ENCODE data around the gene CRYBG2. TPM values are rescaled to one million over a fixed set of nuclear protein-coding genes. Genes with fewer than 3 reads are reported as not detected.

CRYBG2 gene
- polyA plus RNA-seq, 2 donors: 163 to 275 TPM

DNA sequence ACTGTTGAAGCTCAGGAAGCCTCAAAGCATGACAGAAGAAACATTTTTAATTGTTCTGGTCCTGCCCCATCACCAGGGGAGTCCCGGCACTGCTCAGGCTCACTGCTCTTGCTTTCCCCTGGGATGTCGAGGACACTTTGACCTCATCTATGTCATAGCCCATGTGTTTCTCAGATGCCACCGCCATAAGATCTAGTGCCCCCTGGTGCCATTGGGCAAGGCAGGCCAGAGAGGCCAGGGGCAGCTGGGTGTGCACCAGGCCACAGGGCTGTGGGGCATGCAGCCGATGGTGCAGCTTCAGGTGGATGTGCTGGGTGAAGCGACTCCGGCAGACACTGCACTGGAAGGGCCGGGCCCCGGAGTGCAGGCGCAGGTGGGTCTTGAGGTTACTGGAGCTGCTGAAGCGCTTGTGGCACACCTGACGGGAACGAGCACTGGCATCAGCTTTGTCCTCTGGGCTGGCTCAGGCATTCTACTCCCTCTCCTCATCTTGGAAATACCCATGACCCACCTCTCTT lies 7.7 kb upstream of the CRYBG2 start:
- no peaks in the 10 kb centered on the region for H3K9me3 ChIP-seq (ENCODE audit: control insufficient read depth in 2 of 2, insufficient read depth in 1 of 2, low read depth in 1 of 2, low read length in 1 of 2)
- H3K4me1 ChIP-seq (ENCODE audit: control insufficient read depth in 2 of 2, insufficient read depth in 2 of 2, low read length in 1 of 2): peaks cover 5 to 9% of the 10 kb centered on the region in 2 donors
- no peaks in the 10 kb centered on the region for H3K27me3 ChIP-seq (ENCODE audit: control insufficient read depth in 1 of 2, insufficient read depth in 2 of 2, low read length in 2 of 2)
- no peaks in the 10 kb centered on the region for H3K36me3 ChIP-seq (ENCODE audit: control insufficient read depth in 2 of 2, insufficient read depth in 2 of 2, low read length in 1 of 2)
- no peak overlapping the region for H3K27ac ChIP-seq (ENCODE audit: low read depth in 2 of 2, low read length in 1 of 2)
- whole genome bisulfite sequencing, 2 donors: 88 to 90% methylated on average over 12 of the region's 12 CpGs
- no peak overlapping the region for H3K4me3 ChIP-seq (ENCODE audit: low read depth in 1 of 2, low read length in 2 of 2)

DNA sequence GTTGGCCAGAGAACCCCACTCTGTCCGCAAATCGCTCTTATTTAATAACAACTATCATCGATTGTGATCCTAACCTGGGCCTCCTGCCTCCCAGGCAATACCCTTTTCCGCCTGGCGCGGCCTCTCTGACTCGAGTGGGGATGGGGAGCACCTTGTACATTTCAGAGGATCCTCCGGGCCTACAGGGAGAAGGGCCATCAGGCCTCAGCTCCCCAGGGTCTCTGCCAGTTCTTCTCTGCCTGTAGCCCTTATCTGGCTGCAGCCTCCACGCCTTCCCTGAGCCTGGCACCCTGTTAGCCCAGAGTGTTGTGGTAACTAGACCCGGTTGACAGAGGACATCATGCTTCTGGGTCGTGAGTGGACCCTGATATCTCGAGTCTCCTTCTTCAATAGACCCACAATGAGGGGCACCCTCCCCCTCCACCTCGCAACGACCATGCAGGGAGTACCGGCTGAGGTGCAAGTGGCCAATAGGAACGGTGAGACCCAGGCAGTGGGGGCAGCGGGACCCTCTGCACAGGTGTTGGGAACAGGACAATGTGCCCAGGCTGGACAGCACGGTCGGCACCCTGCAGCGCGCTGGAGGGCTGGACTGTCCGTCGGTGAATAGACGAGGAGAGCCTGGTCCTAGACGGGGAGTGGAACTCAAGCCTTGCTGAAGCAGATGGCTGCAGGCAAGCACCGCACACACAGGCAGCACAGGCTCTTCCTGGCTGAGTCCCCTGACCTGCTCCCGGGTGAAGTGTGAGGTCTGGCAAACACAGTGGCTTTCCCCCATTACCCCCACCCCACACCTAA lies 7.1 kb upstream of the CRYBG2 start:
- Histone ChIP-seq H3K27ac (ENCODE audit: low read depth in 2 of 2, low read length in 1 of 2) (no peak overlapping the region), H3K4me3 (ENCODE audit: low read depth in 1 of 2, low read length in 2 of 2) (peak overlapping the region; percentile 22 to 45), H3K4me1 (ENCODE audit: control insufficient read depth in 2 of 2, insufficient read depth in 2 of 2, low read length in 1 of 2) (peaks cover 11% of the 10 kb centered on the region in 2 donors), H3K36me3 (ENCODE audit: control insufficient read depth in 2 of 2, insufficient read depth in 2 of 2, low read length in 1 of 2) (no peaks in the 10 kb centered on the region), H3K27me3 (ENCODE audit: control insufficient read depth in 1 of 2, insufficient read depth in 2 of 2, low read length in 2 of 2) (no peaks in the 10 kb centered on the region), H3K9me3 (ENCODE audit: control insufficient read depth in 2 of 2, insufficient read depth in 1 of 2, low read depth in 1 of 2, low read length in 1 of 2) (no peaks in the 10 kb centered on the region)
- WGBS, 2 donors: 55 to 63% methylated on average over 27 of the region's 27 CpGs

DNA sequence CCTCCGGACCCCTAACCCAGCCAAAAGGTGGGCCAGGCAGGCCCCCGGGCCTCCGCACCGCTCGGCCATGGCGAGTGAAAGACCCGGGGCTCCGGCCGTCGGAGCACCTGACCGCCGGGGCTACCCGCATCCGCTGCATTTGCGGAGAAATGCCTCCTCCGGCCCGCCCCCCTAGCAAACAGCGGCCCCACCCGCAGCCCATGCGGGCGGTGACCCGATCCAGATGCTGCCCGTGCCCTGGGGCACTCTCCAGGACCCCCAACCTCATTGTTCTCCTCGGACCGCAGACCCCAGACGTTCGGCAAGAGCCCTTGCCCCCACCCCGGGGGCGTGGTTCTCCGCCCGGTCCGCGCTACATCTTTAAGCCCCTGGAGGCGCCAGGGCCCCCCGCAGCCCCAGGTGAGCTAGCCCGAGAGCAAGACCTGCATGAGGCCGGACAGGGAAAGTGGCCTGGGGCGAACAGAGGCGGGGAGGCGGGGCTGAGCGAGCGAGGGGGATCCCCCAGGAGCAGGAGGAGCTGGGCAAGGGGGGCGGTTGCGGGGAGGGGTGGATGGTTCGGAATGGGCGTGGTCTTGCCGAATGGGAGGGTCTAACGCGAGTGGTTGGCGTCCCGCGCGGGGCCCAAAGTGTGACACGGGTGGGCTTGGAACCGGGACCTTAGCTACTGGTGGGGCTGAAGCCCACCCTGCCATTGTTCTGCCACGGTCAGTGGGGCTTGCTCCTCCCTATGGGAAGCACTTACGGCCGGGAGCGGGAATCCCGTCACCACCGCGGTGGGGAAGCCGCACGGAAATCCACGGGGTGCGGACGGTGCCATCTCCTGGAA lies 6.3 kb upstream of the CRYBG2 start:
- Histone ChIP-seq H3K36me3 (ENCODE audit: control insufficient read depth in 2 of 2, insufficient read depth in 2 of 2, low read length in 1 of 2) (no peaks in the 10 kb centered on the region), H3K4me1 (ENCODE audit: control insufficient read depth in 2 of 2, insufficient read depth in 2 of 2, low read length in 1 of 2) (peaks cover 13 to 14% of the 10 kb centered on the region in 2 donors), H3K9me3 (ENCODE audit: control insufficient read depth in 2 of 2, insufficient read depth in 1 of 2, low read depth in 1 of 2, low read length in 1 of 2) (no peaks in the 10 kb centered on the region), H3K27ac (ENCODE audit: low read depth in 2 of 2, low read length in 1 of 2) (peak overlapping the region; percentile 35 to 48), H3K27me3 (ENCODE audit: control insufficient read depth in 1 of 2, insufficient read depth in 2 of 2, low read length in 2 of 2) (no peaks in the 10 kb centered on the region), H3K4me3 (ENCODE audit: low read depth in 1 of 2, low read length in 2 of 2) (peak overlapping the region; percentile 31 to 45)
- 3 to 4% methylated on average over 66 to 67 of the region's 67 CpGs for WGBS, 2 donors

DNA sequence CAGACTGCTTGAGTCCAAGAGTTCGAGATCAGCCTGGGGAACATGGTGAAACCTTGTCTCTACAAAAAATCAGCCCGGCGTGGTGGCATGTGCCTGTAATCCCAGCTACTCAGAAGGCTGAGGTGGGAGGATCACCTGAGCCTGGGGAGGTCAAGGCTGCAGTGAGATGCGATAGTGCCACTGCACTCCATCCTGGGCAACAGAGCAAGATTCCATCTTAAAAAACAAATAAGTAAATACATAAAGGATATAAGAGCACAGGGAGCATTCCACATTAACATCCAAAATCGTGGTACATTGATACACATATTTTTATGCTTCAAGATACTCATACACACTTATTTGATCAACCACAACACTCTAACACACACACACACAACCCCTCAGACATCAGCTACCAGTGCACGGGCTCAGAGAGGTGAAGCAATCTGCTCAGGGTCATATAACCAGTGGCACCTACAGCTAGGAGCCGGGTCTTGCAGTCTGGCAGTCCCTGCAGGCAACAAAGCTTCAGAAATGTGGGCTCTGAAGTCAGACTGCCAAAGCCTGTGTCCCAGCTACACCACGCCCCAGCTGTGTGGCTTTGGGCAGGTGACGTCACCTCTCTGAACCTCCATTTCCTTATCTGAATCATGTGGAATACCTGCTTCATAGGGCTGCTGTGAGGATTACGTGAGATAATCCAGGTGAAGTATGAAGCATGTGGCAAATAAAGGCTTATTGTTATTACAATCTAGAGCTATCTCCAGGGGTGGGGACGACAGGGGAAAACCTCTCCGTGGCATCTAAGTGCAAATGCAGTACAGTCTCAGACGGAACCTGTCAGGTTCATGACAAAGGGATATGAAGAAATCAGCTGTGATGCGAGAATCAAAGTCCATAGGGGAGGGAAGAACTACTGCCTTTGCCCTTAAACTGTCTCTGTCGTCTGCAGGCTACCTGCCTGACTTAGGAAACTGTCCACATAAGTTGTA lies 4.8 kb upstream of the CRYBG2 start:
- no peaks in the 10 kb centered on the region for H3K9me3 ChIP-seq (ENCODE audit: control insufficient read depth in 2 of 2, insufficient read depth in 1 of 2, low read depth in 1 of 2, low read length in 1 of 2)
- no peaks in the 10 kb centered on the region for H3K36me3 ChIP-seq (ENCODE audit: control insufficient read depth in 2 of 2, insufficient read depth in 2 of 2, low read length in 1 of 2)
- peak overlapping the region in 1 of 2 donors; percentile 7 for H3K4me3 ChIP-seq (ENCODE audit: low read depth in 1 of 2, low read length in 2 of 2)
- H3K4me1 ChIP-seq (ENCODE audit: control insufficient read depth in 2 of 2, insufficient read depth in 2 of 2, low read length in 1 of 2): peaks cover 13 to 24% of the 10 kb centered on the region in 2 donors
- 36 to 42% methylated on average over 15 of the region's 15 CpGs for WGBS, 2 donors
- H3K27ac ChIP-seq (ENCODE audit: low read depth in 2 of 2, low read length in 1 of 2): peak overlapping the region; percentile 94 to 98
- H3K27me3 ChIP-seq (ENCODE audit: control insufficient read depth in 1 of 2, insufficient read depth in 2 of 2, low read length in 2 of 2): no peaks in the 10 kb centered on the region

DNA sequence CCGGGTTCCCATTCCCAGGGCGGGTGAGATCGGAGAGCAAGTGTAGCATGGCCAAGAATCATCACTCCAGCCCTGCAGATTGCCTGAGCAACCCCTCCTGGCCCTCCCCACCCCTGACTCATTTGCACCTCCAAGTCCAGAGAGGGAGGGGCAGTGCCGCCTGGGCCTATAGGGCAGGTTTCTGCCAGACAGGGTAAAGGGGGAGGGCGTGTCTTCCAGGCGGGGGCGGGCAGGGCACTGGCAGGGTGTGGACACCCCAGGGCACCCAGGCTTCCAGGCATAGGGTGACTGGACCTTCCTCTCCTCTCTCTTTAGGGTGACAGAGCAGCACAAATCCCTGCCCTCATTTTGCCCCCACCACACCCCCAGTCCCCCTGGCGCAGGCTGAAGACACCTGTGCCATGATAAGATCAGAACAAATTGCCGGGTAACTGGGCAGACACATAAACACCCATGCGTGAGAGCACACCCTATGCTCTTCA lies 3.2 kb upstream of the CRYBG2 start:
- Histone ChIP-seq H3K27ac (ENCODE audit: low read depth in 2 of 2, low read length in 1 of 2) (peak overlapping the region; percentile 94 to 98), H3K4me1 (ENCODE audit: control insufficient read depth in 2 of 2, insufficient read depth in 2 of 2, low read length in 1 of 2) (peaks cover 13 to 24% of the 10 kb centered on the region in 2 donors), H3K27me3 (ENCODE audit: control insufficient read depth in 1 of 2, insufficient read depth in 2 of 2, low read length in 2 of 2) (no peaks in the 10 kb centered on the region), H3K36me3 (ENCODE audit: control insufficient read depth in 2 of 2, insufficient read depth in 2 of 2, low read length in 1 of 2) (no peaks in the 10 kb centered on the region), H3K9me3 (ENCODE audit: control insufficient read depth in 2 of 2, insufficient read depth in 1 of 2, low read depth in 1 of 2, low read length in 1 of 2) (no peaks in the 10 kb centered on the region), H3K4me3 (ENCODE audit: low read depth in 1 of 2, low read length in 2 of 2) (peak overlapping the region in 1 of 2 donors; percentile 35)
- WGBS, 2 donors: 50 to 53% methylated on average over 10 of the region's 10 CpGs

DNA sequence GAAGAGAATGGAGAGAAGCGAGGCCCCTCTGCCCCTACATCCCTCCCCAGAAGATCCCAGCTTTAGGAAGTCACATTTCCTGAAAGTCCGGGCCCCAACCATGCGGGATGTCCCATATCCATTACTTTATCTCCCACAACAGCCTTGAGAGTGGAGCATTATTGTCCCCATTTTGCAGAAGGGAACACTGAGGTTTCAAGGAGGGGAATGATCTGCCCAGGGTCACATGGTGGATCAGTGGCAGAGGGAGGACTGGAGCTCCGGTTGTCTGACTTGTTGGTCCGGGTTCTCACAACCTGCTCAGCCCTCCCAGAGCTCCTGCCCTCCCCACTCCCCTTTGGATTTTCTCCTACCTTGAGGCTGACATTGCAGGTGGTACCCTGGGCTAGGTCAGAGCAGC lies 2.2 kb upstream of the CRYBG2 start:
- H3K4me3 ChIP-seq (ENCODE audit: low read depth in 1 of 2, low read length in 2 of 2): no peak overlapping the region
- H3K27me3 ChIP-seq (ENCODE audit: control insufficient read depth in 1 of 2, insufficient read depth in 2 of 2, low read length in 2 of 2): no peaks in the 10 kb centered on the region
- H3K4me1 ChIP-seq (ENCODE audit: control insufficient read depth in 2 of 2, insufficient read depth in 2 of 2, low read length in 1 of 2): peaks cover 17 to 29% of the 10 kb centered on the region in 2 donors
- no peaks in the 10 kb centered on the region for H3K9me3 ChIP-seq (ENCODE audit: control insufficient read depth in 2 of 2, insufficient read depth in 1 of 2, low read depth in 1 of 2, low read length in 1 of 2)
- 74 to 82% methylated on average over 5 of the region's 5 CpGs for WGBS, 2 donors
- peak overlapping the region; percentile 94 to 98 for H3K27ac ChIP-seq (ENCODE audit: low read depth in 2 of 2, low read length in 1 of 2)
- H3K36me3 ChIP-seq (ENCODE audit: control insufficient read depth in 2 of 2, insufficient read depth in 2 of 2, low read length in 1 of 2): no peaks in the 10 kb centered on the region

DNA sequence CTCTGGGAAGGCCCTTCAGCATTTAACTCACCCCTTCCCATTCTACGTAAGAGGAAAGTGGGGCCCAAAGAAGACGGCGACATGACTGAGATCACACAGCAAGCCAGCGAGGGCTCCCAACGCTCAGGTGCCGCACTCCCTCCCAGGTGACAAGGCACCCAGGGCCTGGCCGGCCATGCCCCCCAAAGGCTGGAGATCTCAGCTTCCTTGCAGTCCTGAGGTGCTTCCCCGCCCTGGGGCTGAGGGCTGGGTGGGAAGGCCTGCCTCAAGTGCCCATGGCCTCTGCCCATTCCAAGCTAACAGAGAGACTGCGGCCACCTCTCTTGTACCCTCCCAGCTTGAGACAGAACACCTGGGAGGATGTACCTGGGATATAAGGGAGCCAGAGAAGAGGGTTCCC lies 1.0 kb upstream of the CRYBG2 start:
- Histone ChIP-seq H3K27me3 (ENCODE audit: control insufficient read depth in 1 of 2, insufficient read depth in 2 of 2, low read length in 2 of 2) (no peaks in the 10 kb centered on the region), H3K4me3 (ENCODE audit: low read depth in 1 of 2, low read length in 2 of 2) (no peak overlapping the region), H3K36me3 (ENCODE audit: control insufficient read depth in 2 of 2, insufficient read depth in 2 of 2, low read length in 1 of 2) (no peaks in the 10 kb centered on the region), H3K4me1 (ENCODE audit: control insufficient read depth in 2 of 2, insufficient read depth in 2 of 2, low read length in 1 of 2) (peaks cover 9 to 26% of the 10 kb centered on the region in 2 donors), H3K27ac (ENCODE audit: low read depth in 2 of 2, low read length in 1 of 2) (peak overlapping the region; percentile 94 to 98), H3K9me3 (ENCODE audit: control insufficient read depth in 2 of 2, insufficient read depth in 1 of 2, low read depth in 1 of 2, low read length in 1 of 2) (no peaks in the 10 kb centered on the region)
- 84 to 92% methylated on average over 9 of the region's 9 CpGs for WGBS, 2 donors

DNA sequence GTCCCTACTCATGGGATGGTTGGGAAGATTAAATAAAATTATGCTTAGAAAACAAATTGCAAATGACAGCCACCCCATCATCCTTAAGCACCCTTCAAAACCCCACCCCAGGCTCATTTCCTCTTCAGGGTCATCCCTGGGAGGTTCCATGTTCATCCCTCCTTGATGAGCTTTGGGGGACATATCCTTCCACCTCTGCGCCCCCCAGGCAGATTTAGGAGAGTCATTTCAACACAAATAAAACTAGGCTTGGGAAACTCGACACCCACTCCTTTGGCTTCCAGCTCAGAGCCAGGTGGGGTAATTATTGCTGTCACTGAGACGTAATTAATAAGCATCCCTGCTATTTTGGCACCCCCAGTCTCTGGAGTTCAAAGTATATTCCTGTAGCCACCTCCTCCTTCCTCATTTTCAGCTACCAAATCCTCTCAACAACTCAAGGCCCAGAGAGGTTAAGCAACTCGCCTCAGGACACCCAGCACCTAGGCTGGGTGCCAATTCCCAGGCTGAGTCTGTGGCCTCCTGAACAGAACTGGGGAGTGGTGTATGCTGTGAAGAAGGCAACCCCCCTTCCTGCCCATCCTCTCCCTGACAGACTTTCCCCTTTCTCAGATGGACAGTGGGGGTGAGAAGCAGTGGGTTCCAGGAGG lies 595 bp downstream of the CRYBG2 start:
- peaks cover 8 to 26% of the 10 kb centered on the region in 2 donors for H3K4me1 ChIP-seq (ENCODE audit: control insufficient read depth in 2 of 2, insufficient read depth in 2 of 2, low read length in 1 of 2)
- peak overlapping the region; percentile 56 to 88 for H3K4me3 ChIP-seq (ENCODE audit: low read depth in 1 of 2, low read length in 2 of 2)
- no peaks in the 10 kb centered on the region for H3K27me3 ChIP-seq (ENCODE audit: control insufficient read depth in 1 of 2, insufficient read depth in 2 of 2, low read length in 2 of 2)
- H3K27ac ChIP-seq (ENCODE audit: low read depth in 2 of 2, low read length in 1 of 2): peak overlapping the region; percentile 89 to 98
- 60 to 61% methylated on average over 4 of the region's 4 CpGs for WGBS, 2 donors
- H3K9me3 ChIP-seq (ENCODE audit: control insufficient read depth in 2 of 2, insufficient read depth in 1 of 2, low read depth in 1 of 2, low read length in 1 of 2): no peaks in the 10 kb centered on the region
- H3K36me3 ChIP-seq (ENCODE audit: control insufficient read depth in 2 of 2, insufficient read depth in 2 of 2, low read length in 1 of 2): no peaks in the 10 kb centered on the region
